ENCODE data around the gene DCANP1. TPM values are rescaled to one million over a fixed set of nuclear protein-coding genes. Genes with fewer than 3 reads are reported as not detected.

DCANP1 gene
- total and polyA plus RNA-seq, 2 of the 13 experiments (the other 11 are each of a cell fraction or from before 2014, with no cell fraction given): not detected

DNA sequence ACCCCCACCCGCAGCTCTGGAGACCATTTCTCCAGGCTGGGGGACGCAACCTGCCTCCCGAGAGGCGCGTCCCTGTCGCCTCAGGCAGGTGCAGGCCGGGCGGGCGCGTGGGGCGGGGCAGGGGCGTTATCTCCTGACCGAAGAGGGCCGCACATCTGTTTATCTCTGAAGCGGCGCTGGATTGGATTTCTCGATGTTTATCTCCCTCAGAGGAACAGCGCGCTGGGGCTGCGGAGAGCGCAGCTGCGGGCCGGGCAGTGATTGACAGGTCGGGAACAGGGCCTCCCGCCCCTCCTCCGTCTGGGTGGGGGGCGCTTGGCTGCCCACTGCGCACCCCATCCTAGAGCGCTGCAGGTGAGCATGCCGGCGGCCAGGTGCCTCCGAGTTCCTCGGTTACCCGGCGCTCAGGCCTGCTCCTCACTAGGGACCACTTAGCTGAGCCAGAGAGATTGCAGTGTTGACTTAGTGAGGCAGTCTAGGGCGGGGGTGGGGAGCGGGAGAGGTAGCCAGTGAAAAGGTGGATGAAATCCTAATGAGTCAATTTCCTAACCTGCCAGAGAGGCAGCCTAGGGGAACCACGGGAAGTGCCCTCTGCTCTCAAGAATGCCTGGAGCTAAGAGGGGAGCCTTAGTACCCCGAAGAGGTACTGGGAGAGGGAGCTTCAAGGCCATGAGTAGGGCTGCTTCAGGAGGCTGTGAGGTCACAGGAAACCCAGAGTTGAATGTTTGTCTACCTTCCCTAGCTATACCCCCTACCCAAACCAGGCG is 44.6 kb upstream of the DCANP1 start (continued):
- TF ChIP-seq, protein P1, sequence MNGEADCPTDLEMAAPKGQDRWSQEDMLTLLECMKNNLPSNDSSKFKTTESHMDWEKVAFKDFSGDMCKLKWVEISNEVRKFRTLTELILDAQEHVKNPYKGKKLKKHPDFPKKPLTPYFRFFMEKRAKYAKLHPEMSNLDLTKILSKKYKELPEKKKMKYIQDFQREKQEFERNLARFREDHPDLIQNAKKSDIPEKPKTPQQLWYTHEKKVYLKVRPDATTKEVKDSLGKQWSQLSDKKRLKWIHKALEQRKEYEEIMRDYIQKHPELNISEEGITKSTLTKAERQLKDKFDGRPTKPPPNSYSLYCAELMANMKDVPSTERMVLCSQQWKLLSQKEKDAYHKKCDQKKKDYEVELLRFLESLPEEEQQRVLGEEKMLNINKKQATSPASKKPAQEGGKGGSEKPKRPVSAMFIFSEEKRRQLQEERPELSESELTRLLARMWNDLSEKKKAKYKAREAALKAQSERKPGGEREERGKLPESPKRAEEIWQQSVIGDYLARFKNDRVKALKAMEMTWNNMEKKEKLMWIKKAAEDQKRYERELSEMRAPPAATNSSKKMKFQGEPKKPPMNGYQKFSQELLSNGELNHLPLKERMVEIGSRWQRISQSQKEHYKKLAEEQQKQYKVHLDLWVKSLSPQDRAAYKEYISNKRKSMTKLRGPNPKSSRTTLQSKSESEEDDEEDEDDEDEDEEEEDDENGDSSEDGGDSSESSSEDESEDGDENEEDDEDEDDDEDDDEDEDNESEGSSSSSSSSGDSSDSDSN (CRISPR knock-in tag; IDR thresholded peaks at IDR 0.05): 0 out of 2 replicates have a peak, but pooled peaks have one; percentile 14
- TF ChIP-seq XRCC5 (optimal IDR thresholded peaks at IDR 0.05; ENCODE audit: low read length) (peak; percentile 28), TCF12 (IDR thresholded peaks at IDR 0.05) (no peak), TCF12 (CRISPR knock-in tag; IDR thresholded peaks at IDR 0.05) (no peak), ZEB1 (IDR thresholded peaks at IDR 0.05; ENCODE audit: insufficient replicate concordance, low read depth) (peak; percentile 58), FOSL2 (CRISPR knock-in tag; IDR thresholded peaks at IDR 0.05) (peak; percentile 62), ZNF768 (CRISPR knock-in tag; IDR thresholded peaks at IDR 0.05) (peak; percentile 11; the same call in 1 of the 2 replicates), HNF4G (IDR thresholded peaks at IDR 0.05; ENCODE audit: borderline replicate concordance, low read depth, low read length) (no peak), HNF4G (CRISPR knock-in tag; IDR thresholded peaks at IDR 0.05; ENCODE audit: borderline replicate concordance, low read depth) (no peak)
- TF ChIP-seq, protein P2, sequence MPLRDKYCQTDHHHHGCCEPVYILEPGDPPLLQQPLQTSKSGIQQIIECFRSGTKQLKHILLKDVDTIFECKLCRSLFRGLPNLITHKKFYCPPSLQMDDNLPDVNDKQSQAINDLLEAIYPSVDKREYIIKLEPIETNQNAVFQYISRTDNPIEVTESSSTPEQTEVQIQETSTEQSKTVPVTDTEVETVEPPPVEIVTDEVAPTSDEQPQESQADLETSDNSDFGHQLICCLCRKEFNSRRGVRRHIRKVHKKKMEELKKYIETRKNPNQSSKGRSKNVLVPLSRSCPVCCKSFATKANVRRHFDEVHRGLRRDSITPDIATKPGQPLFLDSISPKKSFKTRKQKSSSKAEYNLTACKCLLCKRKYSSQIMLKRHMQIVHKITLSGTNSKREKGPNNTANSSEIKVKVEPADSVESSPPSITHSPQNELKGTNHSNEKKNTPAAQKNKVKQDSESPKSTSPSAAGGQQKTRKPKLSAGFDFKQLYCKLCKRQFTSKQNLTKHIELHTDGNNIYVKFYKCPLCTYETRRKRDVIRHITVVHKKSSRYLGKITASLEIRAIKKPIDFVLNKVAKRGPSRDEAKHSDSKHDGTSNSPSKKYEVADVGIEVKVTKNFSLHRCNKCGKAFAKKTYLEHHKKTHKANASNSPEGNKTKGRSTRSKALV (CRISPR knock-in tag; IDR thresholded peaks at IDR 0.05): peak; percentile 61; the same call in 1 of the 2 replicates
- TF ChIP-seq, protein P3, sequence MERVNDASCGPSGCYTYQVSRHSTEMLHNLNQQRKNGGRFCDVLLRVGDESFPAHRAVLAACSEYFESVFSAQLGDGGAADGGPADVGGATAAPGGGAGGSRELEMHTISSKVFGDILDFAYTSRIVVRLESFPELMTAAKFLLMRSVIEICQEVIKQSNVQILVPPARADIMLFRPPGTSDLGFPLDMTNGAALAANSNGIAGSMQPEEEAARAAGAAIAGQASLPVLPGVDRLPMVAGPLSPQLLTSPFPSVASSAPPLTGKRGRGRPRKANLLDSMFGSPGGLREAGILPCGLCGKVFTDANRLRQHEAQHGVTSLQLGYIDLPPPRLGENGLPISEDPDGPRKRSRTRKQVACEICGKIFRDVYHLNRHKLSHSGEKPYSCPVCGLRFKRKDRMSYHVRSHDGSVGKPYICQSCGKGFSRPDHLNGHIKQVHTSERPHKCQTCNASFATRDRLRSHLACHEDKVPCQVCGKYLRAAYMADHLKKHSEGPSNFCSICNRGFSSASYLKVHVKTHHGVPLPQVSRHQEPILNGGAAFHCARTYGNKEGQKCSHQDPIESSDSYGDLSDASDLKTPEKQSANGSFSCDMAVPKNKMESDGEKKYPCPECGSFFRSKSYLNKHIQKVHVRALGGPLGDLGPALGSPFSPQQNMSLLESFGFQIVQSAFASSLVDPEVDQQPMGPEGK (CRISPR knock-in tag; IDR thresholded peaks at IDR 0.05): peak; percentile 46
- TF ChIP-seq, protein P4, sequence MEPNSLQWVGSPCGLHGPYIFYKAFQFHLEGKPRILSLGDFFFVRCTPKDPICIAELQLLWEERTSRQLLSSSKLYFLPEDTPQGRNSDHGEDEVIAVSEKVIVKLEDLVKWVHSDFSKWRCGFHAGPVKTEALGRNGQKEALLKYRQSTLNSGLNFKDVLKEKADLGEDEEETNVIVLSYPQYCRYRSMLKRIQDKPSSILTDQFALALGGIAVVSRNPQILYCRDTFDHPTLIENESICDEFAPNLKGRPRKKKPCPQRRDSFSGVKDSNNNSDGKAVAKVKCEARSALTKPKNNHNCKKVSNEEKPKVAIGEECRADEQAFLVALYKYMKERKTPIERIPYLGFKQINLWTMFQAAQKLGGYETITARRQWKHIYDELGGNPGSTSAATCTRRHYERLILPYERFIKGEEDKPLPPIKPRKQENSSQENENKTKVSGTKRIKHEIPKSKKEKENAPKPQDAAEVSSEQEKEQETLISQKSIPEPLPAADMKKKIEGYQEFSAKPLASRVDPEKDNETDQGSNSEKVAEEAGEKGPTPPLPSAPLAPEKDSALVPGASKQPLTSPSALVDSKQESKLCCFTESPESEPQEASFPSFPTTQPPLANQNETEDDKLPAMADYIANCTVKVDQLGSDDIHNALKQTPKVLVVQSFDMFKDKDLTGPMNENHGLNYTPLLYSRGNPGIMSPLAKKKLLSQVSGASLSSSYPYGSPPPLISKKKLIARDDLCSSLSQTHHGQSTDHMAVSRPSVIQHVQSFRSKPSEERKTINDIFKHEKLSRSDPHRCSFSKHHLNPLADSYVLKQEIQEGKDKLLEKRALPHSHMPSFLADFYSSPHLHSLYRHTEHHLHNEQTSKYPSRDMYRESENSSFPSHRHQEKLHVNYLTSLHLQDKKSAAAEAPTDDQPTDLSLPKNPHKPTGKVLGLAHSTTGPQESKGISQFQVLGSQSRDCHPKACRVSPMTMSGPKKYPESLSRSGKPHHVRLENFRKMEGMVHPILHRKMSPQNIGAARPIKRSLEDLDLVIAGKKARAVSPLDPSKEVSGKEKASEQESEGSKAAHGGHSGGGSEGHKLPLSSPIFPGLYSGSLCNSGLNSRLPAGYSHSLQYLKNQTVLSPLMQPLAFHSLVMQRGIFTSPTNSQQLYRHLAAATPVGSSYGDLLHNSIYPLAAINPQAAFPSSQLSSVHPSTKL (CRISPR knock-in tag; IDR thresholded peaks at IDR 0.05): 0 out of 2 replicates have a peak, but pooled peaks have one; percentile 5

All from HepG2 (cell line).